ENCODE results near the gene RPL35. TPM values are rescaled to one million over a fixed set of nuclear protein-coding genes. Genes with fewer than 3 reads are reported as not detected.

RPL35 gene
- total RNA-seq, 1 experiment from 2014 or later: 3,451 TPM

DNA sequence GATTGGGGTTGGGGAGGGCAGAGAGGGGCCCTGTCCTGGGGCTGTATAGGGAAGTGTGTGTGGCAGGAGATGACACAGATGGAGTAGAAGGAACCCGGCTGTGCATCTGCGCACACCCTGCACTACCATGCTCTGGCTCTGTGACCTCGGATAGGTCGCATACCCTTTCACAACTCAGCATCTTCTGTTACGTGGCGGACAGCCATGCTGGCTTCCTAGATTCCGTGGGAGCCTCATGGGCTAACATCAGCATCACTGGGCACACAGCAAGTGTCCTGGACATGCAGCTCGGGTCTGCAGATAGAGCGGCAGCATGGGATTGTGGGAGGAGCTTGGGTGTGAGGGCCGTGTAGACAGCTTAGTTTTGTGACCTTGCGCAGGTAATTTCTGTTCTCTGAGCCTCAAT is 9.4 kb upstream of the RPL35 start:
- Histone ChIP-seq H3K27me3 (ENCODE audit: low read length) (no peaks in the 10 kb centered on the region), H3K4me3 (ENCODE audit: low read length) (peak overlapping the region; percentile 96), H3K4me1 (ENCODE audit: low read length) (peaks cover 53% of the 10 kb centered on the region), H3K4me2 (ENCODE audit: low read depth, low read length, poor library complexity, severe bottlenecking) (peak overlapping the region; percentile 98), H4K20me1 (ENCODE audit: insufficient read depth, low read depth, low read length) (peaks cover 52% of the 10 kb centered on the region), H2AFZ (ENCODE audit: low read length) (no peak overlapping the region), H3K9me3 (ENCODE audit: low read length) (no peaks in the 10 kb centered on the region), H3K27ac (ENCODE audit: low read length) (peak overlapping the region; percentile 94), H3K9me2 (replicated peaks; ENCODE audit: insufficient read depth, low read length) (no peaks in the 10 kb centered on the region), H3K36me3 (ENCODE audit: insufficient read depth, low read length) (peaks cover 31% of the 10 kb centered on the region), H3K9ac (ENCODE audit: low read length) (peak overlapping the region; percentile 100), H3K79me2 (ENCODE audit: low read length) (peaks cover 79% of the 10 kb centered on the region)
- peak; percentile 46 for DNase-seq

DNA sequence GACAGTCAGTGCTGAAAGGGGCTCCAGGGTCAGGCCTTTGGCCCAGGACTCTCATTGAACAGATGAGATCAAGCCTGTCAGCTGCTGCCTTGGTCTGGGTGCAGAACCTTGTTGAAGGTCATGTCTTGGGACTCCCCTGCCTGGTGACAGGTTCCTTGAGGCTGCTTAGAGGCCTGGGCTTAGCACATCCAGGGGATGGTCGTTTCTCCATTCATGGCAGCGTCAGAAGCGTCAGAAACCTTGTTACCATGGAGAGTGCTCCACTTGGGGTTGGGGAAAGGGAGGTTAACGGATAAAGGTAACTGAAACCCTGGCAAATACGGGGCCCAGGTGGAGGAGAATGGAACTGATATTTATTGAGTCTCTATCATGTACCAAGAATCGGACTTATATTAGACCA is 9.0 kb upstream of the RPL35 start:
- peak overlapping the region; percentile 94 for H3K27ac ChIP-seq (ENCODE audit: low read length)
- H2AFZ ChIP-seq (ENCODE audit: low read length): no peak overlapping the region
- no peaks in the 10 kb centered on the region for H3K9me2 ChIP-seq (replicated peaks; ENCODE audit: insufficient read depth, low read length)
- H3K9ac ChIP-seq (ENCODE audit: low read length): peak overlapping the region; percentile 100
- no peaks in the 10 kb centered on the region for H3K9me3 ChIP-seq (ENCODE audit: low read length)
- DNase-seq: peak; percentile 47
- H3K79me2 ChIP-seq (ENCODE audit: low read length): peaks cover 79% of the 10 kb centered on the region
- H3K4me2 ChIP-seq (ENCODE audit: low read depth, low read length, poor library complexity, severe bottlenecking): peak overlapping the region; percentile 98
- H3K4me3 ChIP-seq (ENCODE audit: low read length): peak overlapping the region; percentile 96
- peaks cover 29% of the 10 kb centered on the region for H3K36me3 ChIP-seq (ENCODE audit: insufficient read depth, low read length)
- H4K20me1 ChIP-seq (ENCODE audit: insufficient read depth, low read depth, low read length): peaks cover 50% of the 10 kb centered on the region
- peaks cover 53% of the 10 kb centered on the region for H3K4me1 ChIP-seq (ENCODE audit: low read length)
- no peaks in the 10 kb centered on the region for H3K27me3 ChIP-seq (ENCODE audit: low read length)

DNA sequence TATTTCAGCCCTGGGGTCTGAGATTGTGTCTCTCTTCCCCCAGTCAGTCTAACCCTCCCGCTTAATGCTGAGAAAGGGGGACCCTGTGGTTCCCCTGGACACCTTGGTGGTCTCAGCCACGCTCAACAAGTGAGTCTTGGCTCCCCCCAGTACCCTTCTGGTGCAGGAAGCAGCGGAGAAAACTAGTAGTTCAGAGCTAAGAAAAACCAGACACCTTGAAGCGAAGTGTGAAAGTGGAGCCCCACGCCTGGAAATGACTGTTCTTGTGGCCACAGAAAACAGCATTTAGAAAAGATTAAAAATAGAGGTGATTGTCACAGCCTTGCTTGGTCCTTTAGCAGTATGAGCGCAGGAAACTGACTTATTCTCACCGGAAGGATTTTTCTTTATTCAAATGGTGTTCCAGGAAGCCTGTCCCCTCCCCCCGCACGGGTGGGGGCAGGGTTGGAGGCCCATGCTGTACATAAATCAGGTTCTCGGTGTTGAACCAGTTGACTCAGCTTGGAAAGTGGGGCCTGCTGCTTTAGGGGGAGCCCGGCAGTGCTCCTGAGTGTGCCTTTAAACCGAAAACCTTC is 8.3 kb upstream of the RPL35 start:
- peak overlapping the region; percentile 94 for H3K27ac ChIP-seq (ENCODE audit: low read length)
- H3K9me3 ChIP-seq (ENCODE audit: low read length): no peaks in the 10 kb centered on the region
- peaks cover 53% of the 10 kb centered on the region for H3K4me1 ChIP-seq (ENCODE audit: low read length)
- H4K20me1 ChIP-seq (ENCODE audit: insufficient read depth, low read depth, low read length): peaks cover 44% of the 10 kb centered on the region
- peaks cover 25% of the 10 kb centered on the region for H3K36me3 ChIP-seq (ENCODE audit: insufficient read depth, low read length)
- H3K4me2 ChIP-seq (ENCODE audit: low read depth, low read length, poor library complexity, severe bottlenecking): peak overlapping the region; percentile 98
- peak overlapping the region; percentile 96 for H3K4me3 ChIP-seq (ENCODE audit: low read length)
- peaks cover 76% of the 10 kb centered on the region for H3K79me2 ChIP-seq (ENCODE audit: low read length)
- no peaks in the 10 kb centered on the region for H3K9me2 ChIP-seq (replicated peaks; ENCODE audit: insufficient read depth, low read length)
- H3K9ac ChIP-seq (ENCODE audit: low read length): peak overlapping the region; percentile 100
- no peak overlapping the region for H2AFZ ChIP-seq (ENCODE audit: low read length)
- DNase-seq: peak; percentile 90
- no peaks in the 10 kb centered on the region for H3K27me3 ChIP-seq (ENCODE audit: low read length)

DNA sequence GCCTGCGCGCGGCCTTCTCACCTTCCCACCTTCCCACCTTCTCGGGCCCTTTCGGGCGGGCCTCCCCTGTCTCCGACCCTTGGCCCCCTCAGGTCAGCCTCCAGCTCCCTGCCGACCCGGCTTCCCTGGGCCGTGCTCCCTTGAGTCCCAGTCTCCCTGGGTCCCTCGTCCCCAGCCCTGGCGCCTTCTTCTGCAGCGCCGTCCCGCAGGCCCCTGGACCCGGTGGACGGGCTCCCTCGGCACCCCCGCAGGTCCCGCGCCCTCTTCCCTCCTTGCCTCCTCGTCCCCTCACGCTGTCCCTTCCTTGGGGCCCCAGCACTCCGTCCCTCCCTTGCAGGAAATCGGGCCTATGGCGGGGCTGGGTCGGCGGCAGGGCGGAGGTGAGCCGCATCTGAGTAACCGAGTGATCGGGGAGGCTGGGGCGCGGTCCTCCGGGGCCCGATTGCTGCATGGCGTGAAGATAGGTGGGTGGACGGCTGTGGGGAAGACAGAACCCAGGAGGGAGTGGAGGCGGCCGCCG is 7.8 kb upstream of the RPL35 start:
- H3K4me3 ChIP-seq (ENCODE audit: low read length): peak overlapping the region; percentile 96
- no peaks in the 10 kb centered on the region for H3K9me3 ChIP-seq (ENCODE audit: low read length)
- peaks cover 53% of the 10 kb centered on the region for H3K4me1 ChIP-seq (ENCODE audit: low read length)
- H3K27ac ChIP-seq (ENCODE audit: low read length): peak overlapping the region; percentile 94
- H3K9me2 ChIP-seq (replicated peaks; ENCODE audit: insufficient read depth, low read length): no peaks in the 10 kb centered on the region
- peaks cover 19% of the 10 kb centered on the region for H3K36me3 ChIP-seq (ENCODE audit: insufficient read depth, low read length)
- H3K27me3 ChIP-seq (ENCODE audit: low read length): no peaks in the 10 kb centered on the region
- peak overlapping the region; percentile 98 for H3K4me2 ChIP-seq (ENCODE audit: low read depth, low read length, poor library complexity, severe bottlenecking)
- H4K20me1 ChIP-seq (ENCODE audit: insufficient read depth, low read depth, low read length): peaks cover 38% of the 10 kb centered on the region
- peaks cover 71% of the 10 kb centered on the region for H3K79me2 ChIP-seq (ENCODE audit: low read length)
- peak; percentile 69 for DNase-seq
- H2AFZ ChIP-seq (ENCODE audit: low read length): no peak overlapping the region
- H3K9ac ChIP-seq (ENCODE audit: low read length): peak overlapping the region; percentile 100

DNA sequence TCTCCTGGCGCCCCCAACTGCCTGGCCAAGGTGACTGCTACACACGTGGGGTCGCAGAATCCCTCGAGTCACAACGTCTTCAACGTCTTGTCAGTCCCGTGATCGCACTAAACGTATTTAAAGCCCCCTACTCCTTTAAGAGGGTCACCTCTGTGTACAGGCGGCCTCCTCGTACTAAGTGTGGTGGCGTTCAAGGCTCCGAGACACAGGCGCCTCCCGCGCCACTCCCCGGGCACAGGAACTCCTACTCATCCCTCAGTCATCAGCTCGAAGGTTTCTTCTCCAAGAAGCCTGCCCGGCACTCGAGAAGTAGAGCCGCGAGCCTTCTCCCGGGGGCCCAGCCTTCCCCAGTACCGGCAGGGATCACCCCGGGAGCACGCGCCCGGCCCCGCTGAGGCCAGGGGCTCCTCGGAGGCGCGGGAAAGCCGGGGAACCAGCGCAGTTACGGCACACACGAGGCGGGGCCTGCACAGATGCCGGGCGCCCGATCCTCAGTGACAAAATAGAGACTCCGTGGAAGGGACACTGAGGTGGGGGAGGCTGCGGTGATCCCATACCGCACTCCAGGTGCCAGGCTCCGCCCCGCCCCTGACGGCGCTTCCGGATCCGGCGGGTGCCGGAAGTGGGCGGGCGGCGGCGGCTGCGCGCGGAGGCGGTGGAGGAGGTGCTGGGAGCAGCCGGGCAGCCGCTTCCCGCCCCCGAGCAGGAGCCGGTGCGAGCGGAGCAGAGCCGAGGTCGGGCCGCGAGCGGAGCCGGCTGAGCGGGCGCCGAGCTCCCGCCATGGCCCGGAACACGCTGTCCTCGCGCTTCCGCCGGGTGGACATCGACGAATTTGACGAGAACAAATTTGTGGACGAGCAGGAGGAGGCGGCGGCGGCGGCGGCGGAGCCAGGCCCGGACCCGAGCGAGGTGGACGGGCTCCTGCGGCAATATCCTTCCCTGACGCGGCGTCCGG is 7.0 kb upstream of the RPL35 start:
- Histone ChIP-seq H3K9me2 (replicated peaks; ENCODE audit: insufficient read depth, low read length) (no peaks in the 10 kb centered on the region), H3K4me3 (ENCODE audit: low read length) (peak overlapping the region; percentile 96), H3K27ac (ENCODE audit: low read length) (peak overlapping the region; percentile 94), H4K20me1 (ENCODE audit: insufficient read depth, low read depth, low read length) (peaks cover 34% of the 10 kb centered on the region), H3K4me1 (ENCODE audit: low read length) (peaks cover 53% of the 10 kb centered on the region), H3K4me2 (ENCODE audit: low read depth, low read length, poor library complexity, severe bottlenecking) (peak overlapping the region; percentile 98), H2AFZ (ENCODE audit: low read length) (no peak overlapping the region), H3K9ac (ENCODE audit: low read length) (peak overlapping the region; percentile 100), H3K27me3 (ENCODE audit: low read length) (no peaks in the 10 kb centered on the region), H3K9me3 (ENCODE audit: low read length) (no peaks in the 10 kb centered on the region), H3K36me3 (ENCODE audit: insufficient read depth, low read length) (peaks cover 14% of the 10 kb centered on the region), H3K79me2 (ENCODE audit: low read length) (peaks cover 65% of the 10 kb centered on the region)
- peak; percentile 96 for DNase-seq

DNA sequence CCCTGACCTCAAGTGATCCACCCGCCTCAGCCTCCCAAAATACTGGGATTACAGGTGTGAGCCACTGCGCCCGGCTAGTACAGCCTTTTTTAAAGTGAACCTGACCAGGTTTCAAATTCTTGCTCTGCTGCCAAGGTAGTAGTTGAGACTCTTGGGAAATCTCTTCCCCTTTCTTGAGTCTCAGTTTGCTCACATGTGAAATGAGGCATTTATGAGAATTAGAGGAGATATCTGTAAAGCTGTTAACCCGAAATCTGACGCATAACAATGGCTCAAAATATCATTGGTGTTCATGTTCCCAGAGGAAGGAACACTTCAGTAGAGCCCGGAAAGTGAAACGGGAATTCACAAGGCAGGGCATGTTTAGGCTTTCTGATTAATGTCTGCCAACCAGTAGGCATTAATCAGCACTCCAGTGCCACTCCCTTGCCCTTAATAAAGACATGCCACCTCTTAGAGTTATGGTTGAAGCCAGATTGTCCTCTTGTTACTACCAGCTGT is 1.7 kb upstream of the RPL35 start:
- peaks cover 52% of the 10 kb centered on the region for H3K4me1 ChIP-seq (ENCODE audit: low read length)
- H3K4me2 ChIP-seq (ENCODE audit: low read depth, low read length, poor library complexity, severe bottlenecking): peak overlapping the region; percentile 89
- H3K4me3 ChIP-seq (ENCODE audit: low read length): peak overlapping the region; percentile 82; the same call in 1 of the 2 replicates
- peak; percentile 81 for DNase-seq
- peak overlapping the region; percentile 84 for H3K27ac ChIP-seq (ENCODE audit: low read length)
- H3K27me3 ChIP-seq (ENCODE audit: low read length): no peaks in the 10 kb centered on the region
- peaks cover 32% of the 10 kb centered on the region for H4K20me1 ChIP-seq (ENCODE audit: insufficient read depth, low read depth, low read length)
- peak overlapping the region; percentile 36 for H3K9ac ChIP-seq (ENCODE audit: low read length)
- H3K9me2 ChIP-seq (replicated peaks; ENCODE audit: insufficient read depth, low read length): no peaks in the 10 kb centered on the region
- H3K79me2 ChIP-seq (ENCODE audit: low read length): peaks cover 41% of the 10 kb centered on the region
- H2AFZ ChIP-seq (ENCODE audit: low read length): peak overlapping the region; percentile 6; the same call in 1 of the 2 replicates
- peaks cover 31% of the 10 kb centered on the region for H3K36me3 ChIP-seq (ENCODE audit: insufficient read depth, low read length)
- no peaks in the 10 kb centered on the region for H3K9me3 ChIP-seq (ENCODE audit: low read length)

DNA sequence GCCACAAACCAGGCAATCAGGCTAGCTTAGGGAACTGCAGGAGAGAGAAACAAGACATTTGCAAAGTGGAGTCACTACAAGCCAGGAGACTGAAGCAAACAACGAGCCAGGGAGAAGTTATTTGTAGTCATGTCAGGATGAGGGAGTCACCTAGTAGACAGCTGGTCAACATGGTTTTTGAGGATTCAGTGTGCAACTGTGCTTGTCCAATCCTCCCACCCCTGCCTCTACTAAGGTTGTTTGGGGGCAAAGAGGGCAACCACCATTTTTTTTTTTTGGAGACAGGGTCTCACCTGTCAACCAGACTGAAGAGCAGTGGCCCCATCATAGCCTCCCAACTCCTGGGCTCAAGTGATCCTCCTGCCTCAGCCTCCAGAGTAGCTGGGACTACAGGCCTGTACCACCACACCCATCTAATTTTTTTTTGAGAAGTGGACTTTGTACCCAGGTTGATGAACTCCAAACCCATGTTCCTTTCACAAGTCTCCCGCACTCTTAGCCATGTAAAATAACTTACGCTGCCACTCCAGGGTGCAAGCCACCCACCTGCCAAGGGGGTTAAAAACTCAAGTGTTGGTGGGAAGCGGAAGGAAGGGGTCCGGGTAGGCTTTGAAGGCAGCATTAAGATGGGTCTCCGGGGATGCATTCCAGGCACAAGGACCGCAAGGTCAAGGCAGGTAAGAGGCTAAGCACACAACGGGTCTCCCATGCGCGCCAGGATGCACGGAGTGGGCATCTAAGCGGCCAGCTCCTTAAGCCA is 995 bp downstream of the RPL35 start:
- H3K9me3 ChIP-seq (ENCODE audit: low read length): no peaks in the 10 kb centered on the region
- H2AFZ ChIP-seq (ENCODE audit: low read length): no peak overlapping the region
- peaks cover 46% of the 10 kb centered on the region for H4K20me1 ChIP-seq (ENCODE audit: insufficient read depth, low read depth, low read length)
- H3K4me3 ChIP-seq (ENCODE audit: low read length): peak overlapping the region; percentile 82
- peaks cover 28% of the 10 kb centered on the region for H3K79me2 ChIP-seq (ENCODE audit: low read length)
- H3K9ac ChIP-seq (ENCODE audit: low read length): peak overlapping the region; percentile 87
- peaks cover 38% of the 10 kb centered on the region for H3K4me1 ChIP-seq (ENCODE audit: low read length)
- H3K27me3 ChIP-seq (ENCODE audit: low read length): no peaks in the 10 kb centered on the region
- H3K27ac ChIP-seq (ENCODE audit: low read length): peak overlapping the region; percentile 80
- DNase-seq: peak; percentile 50
- H3K4me2 ChIP-seq (ENCODE audit: low read depth, low read length, poor library complexity, severe bottlenecking): peak overlapping the region; percentile 84
- peaks cover 35% of the 10 kb centered on the region for H3K36me3 ChIP-seq (ENCODE audit: insufficient read depth, low read length)
- H3K9me2 ChIP-seq (replicated peaks; ENCODE audit: insufficient read depth, low read length): no peaks in the 10 kb centered on the region
